Thyroid gland (tissue), 4 donors: ENCODE measurements around the gene TMEM51. TPM values are rescaled to one million over a fixed set of nuclear protein-coding genes. Genes with fewer than 3 reads are reported as not detected.

Experiments
- DNase-seq, 2 donors: peaks; one replicate each; pipeline ENCODE4 v3.0.0-alpha.2; 2019
- H3K27ac ChIP-seq, 3 donors: fragments of 200-600 bp; sonication (generic); 1 replicate in 2 of 3; 2 replicates in 1 of 3; pipeline ENCODE4 v1.5.1; 2016 to 2019; ENCODE audit warnings: mild to moderate bottlenecking in 1 of 3, moderate library complexity in 1 of 3
- H3K27me3 ChIP-seq: fragments of 200-600 bp; sonication (generic); one replicate; pipeline ENCODE4 v1.5.1; 2019
- H3K36me3 ChIP-seq, 2 donors: fragments of 200-600 bp; sonication (generic); one replicate each; pipeline ENCODE4 v1.5.1; 2016 to 2019
- H3K4me1 ChIP-seq, 2 donors: fragments of 200-600 bp; sonication (generic); one replicate each; pipeline ENCODE4 v1.5.1; 2017 to 2019
- H3K4me3 ChIP-seq, 3 donors: fragments of 200-600 bp; sonication (generic); replicated peaks in 1 of 3; 1 replicate in 2 of 3; 2 replicates in 1 of 3; pipeline ENCODE4 v1.5.1; 2016; ENCODE audit warnings: mild to moderate bottlenecking in 1 of 3
- H3K9me3 ChIP-seq: fragments of 200-600 bp; sonication (generic); one replicate; pipeline ENCODE4 v1.5.1; 2017
- CTCF ChIP-seq, 6 experiments: fragments of 200-600 bp in 3 of 6; fragments of 450-650 bp in 3 of 6; sonication (generic) in 3 of 6; IDR thresholded peaks; one replicate each; pipeline ENCODE4 v1.5.1; 2016 to 2019; ENCODE audit warnings: antibody characterized with exemption in 6 of 6, mild to moderate bottlenecking in 2 of 6, inconsistent platforms in 1 of 6, moderate library complexity in 1 of 6
- POLR2A ChIP-seq, 2 donors: fragments of 450-650 bp; IDR thresholded peaks; one replicate each; pipeline ENCODE4 v1.6.1; 2017; ENCODE audit warnings: antibody characterized with exemption in 2 of 2, mild to moderate bottlenecking in 2 of 2, moderate library complexity in 1 of 2
- WGBS, 2 donors: methylation state at CpG; one replicate each; pipeline ENCODE4 v1.1.5; 2017; 5-methylcytosine and 5-hydroxymethylcytosine counted together
- intact Hi-C: fragments of 100-400 bp; cut with DNase I; formaldehyde crosslinking; loops from one replicate; pipeline ENCODE4 v1.15.1; 2023
- total RNA-seq, 4 donors: library from RNA; depleted of rRNA; stranded (reverse); fragments of >200 nt; gene quantifications; one replicate each; pipeline ENCODE4 v1.2.3, GENCODE V29; 2016

The TMEM51 gene
- total RNA-seq, 4 donors from 2014 or later: 3.7 to 12.0 (median 6.4) TPM

GRCh38 chr1:15251857-15252835 is 98.6 kb downstream of the TMEM51 start:
- DNase-seq: no peak
- no peaks in the 10 kb centered on the region for H3K27me3 ChIP-seq
- no peak overlapping the region for H3K4me3 ChIP-seq
- 84 to 93% methylated on average over 14 of the region's 14 CpGs for WGBS, 2 donors
- H3K36me3 ChIP-seq: no peaks in the 10 kb centered on the region
- TF ChIP-seq POLR2A (IDR thresholded peaks at IDR 0.05): no peak
- no peak for TF ChIP-seq CTCF (IDR thresholded peaks at IDR 0.05)
- intact Hi-C loops: no loop called here
- H3K27ac ChIP-seq: no peak overlapping the region
- H3K9me3 ChIP-seq: no peaks in the 10 kb centered on the region
- H3K4me1 ChIP-seq: peaks cover 3 to 5% of the 10 kb centered on the region in 2 donors

GRCh38 chr1:15254559-15254958 is 101.0 kb downstream of the TMEM51 start:
- no peak overlapping the region for H3K27ac ChIP-seq
- no peaks in the 10 kb centered on the region for H3K4me1 ChIP-seq
- H3K4me3 ChIP-seq: no peak overlapping the region
- no peaks in the 10 kb centered on the region for H3K9me3 ChIP-seq
- H3K36me3 ChIP-seq: no peaks in the 10 kb centered on the region
- DNase-seq: no peak
- no peaks in the 10 kb centered on the region for H3K27me3 ChIP-seq
- 68 to 70% methylated on average over 2 of the region's 2 CpGs for whole genome bisulfite sequencing, 2 donors
- intact Hi-C loops: no loop called here
- no peak for TF ChIP-seq POLR2A (IDR thresholded peaks at IDR 0.05)
- TF ChIP-seq CTCF (IDR thresholded peaks at IDR 0.05): no peak

- intact Hi-C loops: no loop called here
- H3K27me3 ChIP-seq: no peaks in the 10 kb centered on the region
- WGBS, 2 donors: 79 to 97% methylated on average over 4 of the region's 4 CpGs
Observed at GRCh38 chr1:15255582-15256149, 102.1 kb downstream of the TMEM51 start.

GRCh38 chr1:15256584-15256983 is 103.0 kb downstream of the TMEM51 start:
- intact Hi-C loops: no loop called here
- no peak overlapping the region for H3K27ac ChIP-seq
- WGBS, 2 donors: 82 to 88% methylated on average over 3 of the region's 3 CpGs
- H3K27me3 ChIP-seq: no peaks in the 10 kb centered on the region
- H3K4me3 ChIP-seq: no peak overlapping the region
- H3K4me1 ChIP-seq: no peaks in the 10 kb centered on the region
- DNase-seq: no peak
- H3K36me3 ChIP-seq: no peaks in the 10 kb centered on the region
- H3K9me3 ChIP-seq: no peaks in the 10 kb centered on the region
- no peak for TF ChIP-seq POLR2A (IDR thresholded peaks at IDR 0.05)

More at GRCh38 chr1:15255582-15256149, 102.1 kb downstream of the TMEM51 start:
- H3K9me3 ChIP-seq: no peaks in the 10 kb centered on the region
- H3K4me3 ChIP-seq: no peak overlapping the region
- no peak overlapping the region for H3K27ac ChIP-seq
- no peaks in the 10 kb centered on the region for H3K36me3 ChIP-seq
- DNase-seq: no peak
- no peaks in the 10 kb centered on the region for H3K4me1 ChIP-seq
- TF ChIP-seq CTCF (IDR thresholded peaks at IDR 0.05) (no peak), POLR2A (IDR thresholded peaks at IDR 0.05) (no peak)

- Histone ChIP-seq H3K36me3 (no peaks in the 10 kb centered on the region), H3K9me3 (no peaks in the 10 kb centered on the region), H3K27me3 (no peaks in the 10 kb centered on the region), H3K4me1 (no peaks in the 10 kb centered on the region), H3K4me3 (no peak overlapping the region), H3K27ac (no peak overlapping the region)
- intact Hi-C loops: no loop called here
- TF ChIP-seq CTCF (IDR thresholded peaks at IDR 0.05) (no peak), POLR2A (IDR thresholded peaks at IDR 0.05) (no peak)
- WGBS, 2 donors: 86 to 93% methylated on average over 14 of the region's 14 CpGs
- DNase-seq: no peak
Observed at GRCh38 chr1:15257309-15257708, 103.8 kb downstream of the TMEM51 start.
